GM10248 (cell line): Measurements from ENCODE around the gene CFAP69.

Experiments
- CTCF ChIA-PET: fragments of 300-600 bp; sonication (Branson Sonifier 250); formaldehyde crosslinking; extraction: SDS; loops from one replicate; lab custom pipeline; 2021; ENCODE audit warnings: antibody characterized with exemption; lab: Yijun Ruan, JAX
- POLR2A ChIA-PET: fragments of 350-650 bp; sonication (Branson Sonifier 250); formaldehyde crosslinking; extraction: SDS; loops from one replicate; lab custom pipeline; 2020; ENCODE audit warnings: antibody characterized with exemption; lab: Yijun Ruan, JAX
- DNase-seq: peaks from one replicate; pipeline ENCODE4 v3.0.0; 2012; ENCODE audit errors: extremely low spot score
- TF ChIP-seq, protein P1 (sequence below): IDR thresholded peaks from 2 replicates; pipeline ENCODE4 v1.5.1; 2012; ENCODE audit warnings: mild to moderate bottlenecking, low read depth; ENCODE audit errors: extremely low read depth, missing control alignments, control extremely low read depth

CFAP69 gene

GRCh38 chr7:90261441-90261840 lies 16.5 kb downstream of the CFAP69 start:
- ChIA-PET POLR2A (no interaction called here), CTCF (interaction anchor here (3.0 kb wide), 1 partner anchor 108 kb away, joined by 16 read pairs; the partner anchor contains the start of gene STEAP1)
- no peak for DNase-seq
- TF ChIP-seq, protein P1, sequence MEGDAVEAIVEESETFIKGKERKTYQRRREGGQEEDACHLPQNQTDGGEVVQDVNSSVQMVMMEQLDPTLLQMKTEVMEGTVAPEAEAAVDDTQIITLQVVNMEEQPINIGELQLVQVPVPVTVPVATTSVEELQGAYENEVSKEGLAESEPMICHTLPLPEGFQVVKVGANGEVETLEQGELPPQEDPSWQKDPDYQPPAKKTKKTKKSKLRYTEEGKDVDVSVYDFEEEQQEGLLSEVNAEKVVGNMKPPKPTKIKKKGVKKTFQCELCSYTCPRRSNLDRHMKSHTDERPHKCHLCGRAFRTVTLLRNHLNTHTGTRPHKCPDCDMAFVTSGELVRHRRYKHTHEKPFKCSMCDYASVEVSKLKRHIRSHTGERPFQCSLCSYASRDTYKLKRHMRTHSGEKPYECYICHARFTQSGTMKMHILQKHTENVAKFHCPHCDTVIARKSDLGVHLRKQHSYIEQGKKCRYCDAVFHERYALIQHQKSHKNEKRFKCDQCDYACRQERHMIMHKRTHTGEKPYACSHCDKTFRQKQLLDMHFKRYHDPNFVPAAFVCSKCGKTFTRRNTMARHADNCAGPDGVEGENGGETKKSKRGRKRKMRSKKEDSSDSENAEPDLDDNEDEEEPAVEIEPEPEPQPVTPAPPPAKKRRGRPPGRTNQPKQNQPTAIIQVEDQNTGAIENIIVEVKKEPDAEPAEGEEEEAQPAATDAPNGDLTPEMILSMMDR: no peak

DNA sequence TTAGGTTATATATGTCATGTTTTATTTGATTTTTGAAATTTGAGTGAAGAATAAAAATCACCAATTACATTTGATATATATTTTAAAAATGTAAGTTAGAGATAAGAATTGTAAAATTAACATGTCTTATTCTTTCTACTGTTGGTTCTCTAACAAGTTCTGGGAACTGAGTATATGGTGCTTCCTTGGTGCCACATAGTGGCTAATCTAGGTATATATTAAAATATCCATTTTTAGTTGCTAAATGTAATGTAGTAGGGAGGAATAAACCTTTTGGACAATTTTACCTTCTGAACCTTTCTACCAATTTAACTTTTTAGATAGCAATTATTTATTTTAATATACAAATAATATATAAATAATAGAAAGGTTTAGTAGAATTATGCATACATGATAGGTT lies 17.5 kb downstream of the CFAP69 start:
- CTCF ChIA-PET: interaction anchor here (1.3 to 2.6 kb wide), 2 partner anchors 108 to 165 kb away, joined by 4 to 13 read pairs; partner anchors contain the start of gene STEAP1
- TF ChIP-seq, protein P1: peak; percentile 42
- POLR2A ChIA-PET: no interaction called here
- peak; percentile 44 for DNase-seq

GRCh38 chr7:90266808-90267207 lies 21.8 kb downstream of the CFAP69 start:
- TF ChIP-seq, protein P1: no peak
- DNase-seq: no peak
- ChIA-PET POLR2A (no interaction called here), CTCF (interaction anchor here (1.0 to 1.9 kb wide), 4 partner anchors 10 to 160 kb away, joined by 3 to 8 read pairs (median 3); partner anchors contain the start of gene STEAP1)

DNA sequence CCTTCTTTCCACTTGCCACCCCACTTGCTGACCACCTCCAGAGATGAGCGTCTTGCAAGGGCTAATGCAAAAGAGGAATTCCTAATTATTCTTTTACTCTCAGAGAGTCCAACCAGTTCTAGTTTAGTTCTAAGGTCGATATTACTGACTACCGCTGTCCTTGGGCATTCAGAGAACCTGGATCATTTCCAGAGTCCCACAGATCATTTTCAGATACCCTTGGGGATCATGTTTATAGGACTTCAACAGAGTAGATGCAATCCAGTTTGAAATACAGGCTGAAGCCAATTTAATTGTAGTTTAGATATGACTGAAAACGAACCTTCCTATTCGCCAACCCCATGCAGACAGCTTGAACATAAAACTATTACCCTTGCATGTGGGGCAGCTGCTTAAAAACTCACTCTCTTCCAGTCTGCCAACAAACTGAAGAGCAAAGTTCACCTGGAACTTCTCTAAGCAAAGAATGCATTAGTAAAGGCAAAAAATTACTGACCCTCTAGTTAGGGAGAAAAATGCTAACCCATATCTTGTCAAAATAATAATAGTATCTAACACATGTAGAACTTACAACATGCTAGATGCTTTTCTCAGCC lies 22.4 kb downstream of the CFAP69 start:
- ChIA-PET CTCF (interaction anchor here (1.0 to 1.9 kb wide), 3 partner anchors 10 to 113 kb away, joined by 3 to 8 read pairs (median 3); partner anchors contain the start of gene STEAP1), POLR2A (no interaction called here)
- DNase-seq: no peak
- TF ChIP-seq, protein P1: no peak

- POLR2A ChIA-PET: no interaction called here
- TF ChIP-seq, protein P1: no peak
- DNase-seq: no peak
- CTCF ChIA-PET: interaction anchor here (1.1 kb wide), 1 partner anchor 115 kb away, joined by 4 read pairs; the partner anchor contains the start of gene STEAP1
These were observed 24.2 kb downstream of the CFAP69 start for GRCh38 chr7:90269163-90269562.

- CTCF ChIA-PET: interaction anchor here (1.0 to 1.7 kb wide), 3 partner anchors 13 to 116 kb away, joined by 3 to 4 read pairs (median 3); partner anchors contain the start of gene STEAP1
- TF ChIP-seq, protein P1: no peak
- POLR2A ChIA-PET: no interaction called here
- no peak for DNase-seq
These were observed 25.6 kb downstream of the CFAP69 start for GRCh38 chr7:90270431-90271178.
